GM23338 (cell line): ENCODE results near the gene SNHG17.
"Not testable (repeated sequence)": the region's sequence is repeated elsewhere in the genome, so short reads cannot be mapped to it uniquely, and the experiment has no call there.

ENCODE experiments used
- CREB1 ChIP-seq: fragments of 250-450 bp; sonication (Bioruptor Pico); IDR thresholded peaks from 2 replicates; pipeline ENCODE4 v1.5.0; 2020; ENCODE audit warnings: low read depth, mild to moderate bottlenecking, moderate library complexity
- CTCF ChIP-seq, 2 experiments: fragments of 200-600 bp in 1 of 2; sonication (generic) in 1 of 2; conservative IDR thresholded peaks; 2 replicates each; pipeline versions ENCODE4 v1.5.1 to v1.6.1; 2016 to 2017; ENCODE audit warnings: antibody characterized with exemption in 2 of 2, low read depth in 2 of 2, mild to moderate bottlenecking in 2 of 2, moderate library complexity in 1 of 2
- EZH2 ChIP-seq: fragments of 200-600 bp; sonication (generic); IDR thresholded peaks from one replicate; pipeline ENCODE4 v1.8.0; 2017; ENCODE audit warnings: antibody characterized with exemption, mild to moderate bottlenecking, low read depth; ENCODE audit not compliant: unreplicated experiment
- POLR2AphosphoS5 ChIP-seq: IDR thresholded peaks from 2 replicates; pipeline ENCODE4 v1.6.1; 2016; ENCODE audit warnings: antibody characterized with exemption, low read depth

GRCh38 chr20:38377838-38378237 lies 57.3 kb downstream of the SNHG17 start:
- TF ChIP-seq POLR2AphosphoS5; CTCF (conservative IDR thresholded peaks at IDR 0.05; ENCODE audit: low read depth in 2 of 2); EZH2; CREB1 (CRISPR knock-in tag): not testable (repeated sequence)
